Epithelial cell of esophagus (primary cell): ENCODE data around the gene SSBP4.

Experiments
- DNase-seq: peaks from one replicate; pipeline ENCODE4 v3.0.0; 2010; ENCODE audit warnings: low read depth
- H3K4me3 ChIP-seq: 2 replicates; pipeline ENCODE4 v1.5.1; 2011; ENCODE audit warnings: mild to moderate bottlenecking, low read length, control low read depth
- CTCF ChIP-seq: IDR thresholded peaks from 2 replicates; pipeline ENCODE4 v1.5.1; 2011; ENCODE audit warnings: low read depth, mild to moderate bottlenecking, low read length, control low read depth, inconsistent platforms; ENCODE audit not compliant: insufficient read depth; ENCODE audit errors: missing control alignments

The SSBP4 gene

DNA sequence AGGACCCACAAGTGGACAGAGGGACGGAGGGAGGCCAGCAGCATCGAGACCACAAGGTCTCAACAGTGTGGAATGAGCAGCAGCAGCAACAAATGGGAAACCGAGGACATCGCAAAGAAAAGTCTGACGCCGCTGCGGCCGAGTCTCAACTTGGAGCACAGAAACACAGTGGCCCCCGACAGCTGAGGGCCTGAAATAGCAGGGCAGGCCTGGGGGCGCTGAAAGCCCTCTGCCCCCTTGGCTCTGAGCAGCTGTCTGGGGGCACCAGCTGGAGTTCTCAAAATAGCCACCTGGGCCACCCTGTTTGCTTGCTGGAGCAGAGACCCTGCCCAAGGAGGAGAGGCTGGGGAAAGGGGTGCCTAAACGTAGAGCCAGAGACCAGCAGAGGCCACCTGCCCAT lies 24.6 kb downstream of the SSBP4 start:
- no peak overlapping the region for H3K4me3 ChIP-seq
- no peak for TF ChIP-seq CTCF
- DNase-seq, result no peak

- DNase-seq, result no peak
- H3K4me3 ChIP-seq, result no peak overlapping the region
- no peak for TF ChIP-seq CTCF
These were observed 25.3 kb downstream of the SSBP4 start for GRCh38 chr19:18444513-18444912.

DNA sequence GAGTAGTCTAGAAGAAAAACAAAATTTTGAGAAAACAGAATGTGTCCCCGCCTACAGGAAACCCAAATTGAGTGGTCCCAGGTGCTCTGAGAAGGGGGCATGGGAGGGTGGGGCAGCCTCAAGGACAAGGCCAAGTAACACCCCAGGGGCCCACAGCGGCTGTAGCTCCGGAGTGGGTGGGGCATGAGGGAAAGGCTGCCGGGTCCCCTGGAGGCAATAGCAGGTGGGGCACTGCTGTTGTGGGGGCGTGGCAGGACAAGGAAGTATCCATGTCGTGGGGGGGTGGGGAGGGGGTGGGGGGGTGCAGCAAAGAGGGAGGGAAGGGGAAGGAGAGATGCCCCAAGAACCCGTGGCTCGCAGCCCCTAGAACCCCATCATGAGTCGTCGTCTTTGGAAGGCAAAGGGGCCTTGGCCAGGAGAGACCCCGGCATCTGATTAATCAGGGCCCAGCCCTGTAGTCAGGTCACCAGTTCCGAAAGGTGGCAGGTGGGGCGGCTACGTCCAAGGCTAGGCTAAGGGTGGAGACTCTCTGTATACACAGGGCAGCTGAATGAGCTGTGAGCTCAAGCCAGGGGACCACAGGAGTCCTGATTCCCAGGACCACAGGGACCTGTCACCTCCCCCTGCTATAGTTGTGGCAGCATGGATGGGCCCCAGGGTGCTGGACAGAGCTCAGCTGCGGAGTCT lies 26.2 kb downstream of the SSBP4 start:
- DNase-seq, result no peak
- H3K4me3 ChIP-seq, result no peak overlapping the region
- no peak for TF ChIP-seq CTCF

DNA sequence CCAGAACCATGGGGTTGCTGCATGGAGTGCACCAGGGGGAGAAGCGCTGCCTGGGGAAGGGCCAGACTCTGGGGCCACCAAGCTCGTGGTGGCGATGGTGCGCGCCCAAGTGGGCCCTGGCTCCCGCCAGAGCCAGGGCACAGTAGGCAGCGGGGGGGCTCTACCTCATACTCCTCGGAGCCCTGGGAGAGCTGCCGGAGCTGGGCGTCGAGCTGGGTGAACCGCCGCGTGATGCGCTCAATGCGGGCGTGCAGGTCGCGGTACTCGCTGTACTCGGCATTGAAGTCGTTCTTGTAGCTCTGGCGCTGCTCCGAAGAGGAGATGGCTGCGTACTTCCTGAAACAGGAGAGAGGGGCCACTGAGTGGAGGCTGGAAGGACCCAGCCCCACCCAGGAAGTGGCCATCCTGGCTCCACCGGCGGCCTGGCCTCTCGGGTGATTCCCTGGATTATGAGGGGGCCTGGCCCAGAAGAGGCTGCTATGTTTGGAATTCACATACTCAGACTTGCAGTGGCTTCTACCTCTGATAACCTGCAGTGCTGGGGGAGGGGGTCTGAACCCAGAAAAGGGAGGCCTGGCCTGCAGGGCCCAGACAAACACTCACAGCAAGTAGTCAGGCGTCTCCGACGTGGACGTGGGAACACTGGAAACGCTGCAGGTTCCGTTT lies 27.1 kb downstream of the SSBP4 start:
- H3K4me3 ChIP-seq, result no peak overlapping the region
- TF ChIP-seq CTCF, result no peak

DNA sequence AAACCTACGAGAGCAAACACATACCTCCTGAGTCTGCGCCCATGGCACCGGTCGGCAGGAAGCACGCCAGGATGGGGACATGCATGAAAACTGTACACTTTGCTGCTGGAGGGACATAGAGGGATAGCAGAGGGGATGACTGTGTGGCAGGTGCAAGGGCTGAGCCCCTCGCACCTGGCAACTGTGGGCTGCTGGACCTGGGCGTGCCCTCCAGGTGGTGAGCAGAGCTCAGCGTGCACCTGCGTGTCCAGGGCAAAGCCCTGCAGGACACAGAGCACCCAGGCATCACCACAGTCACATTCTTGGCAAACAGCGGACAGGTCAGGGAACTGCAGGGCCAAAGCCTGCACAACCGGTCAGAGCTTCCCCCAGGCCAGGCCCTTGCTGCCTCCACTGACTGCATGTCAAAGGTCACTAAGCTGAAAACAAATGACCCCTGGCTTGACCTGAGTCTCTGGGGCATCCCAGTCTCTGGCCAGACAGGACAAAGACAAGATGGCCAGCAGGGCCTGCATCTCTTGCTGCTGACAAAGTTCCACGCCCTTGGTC lies 27.7 kb downstream of the SSBP4 start:
- no peak for TF ChIP-seq CTCF
- no peak for DNase-seq
- no peak overlapping the region for H3K4me3 ChIP-seq

More for the DNA sequence above, 27.1 kb downstream of the SSBP4 start:
- DNase-seq, result no peak

GRCh38 chr19:18449552-18449951 lies 30.4 kb downstream of the SSBP4 start:
- TF ChIP-seq CTCF, result no peak
- no peak overlapping the region for H3K4me3 ChIP-seq
- no peak for DNase-seq
